Urinary bladder (tissue), 4 donors: ENCODE measurements around the gene SERPINB1. TPM values are rescaled to one million over a fixed set of nuclear protein-coding genes. Genes with fewer than 3 reads are reported as not detected.

Source experiments
- DNase-seq: peaks from one replicate; pipeline ENCODE4 v3.0.0-alpha.2; 2015; ENCODE audit errors: extremely low spot score
- H3K27ac ChIP-seq: one replicate; pipeline ENCODE4 v1.5.1; 2013; ENCODE audit warnings: low read depth, mild to moderate bottlenecking, moderate library complexity
- H3K36me3 ChIP-seq: one replicate; pipeline ENCODE4 v1.6.1; 2013; ENCODE audit warnings: mild to moderate bottlenecking, moderate library complexity; ENCODE audit not compliant: insufficient read depth
- H3K4me1 ChIP-seq: one replicate; pipeline ENCODE4 v1.6.1; 2013; ENCODE audit warnings: mild to moderate bottlenecking, moderate library complexity; ENCODE audit not compliant: insufficient read depth
- H3K4me3 ChIP-seq: one replicate; pipeline ENCODE4 v1.5.1; 2013; ENCODE audit warnings: low read depth, low read length
- WGBS: extraction: QIAGEN DNeasy Blood & Tissue Kit; methylation state at CpG from one replicate; pipeline ENCODE4 v1.1.7; 2013; 5-methylcytosine and 5-hydroxymethylcytosine counted together
- polyA plus RNA-seq: library from polyadenylated mRNA; stranded (reverse); fragments of 200-250 nt; gene quantifications from one replicate; pipeline ENCODE4 v1.2.3, GENCODE V29; 2013
- total RNA-seq: library from RNA; depleted of rRNA; stranded (reverse); fragments of >200 nt; gene quantifications from one replicate; pipeline ENCODE4 v1.2.3, GENCODE V29; 2014
- donor health status: healthy with polysubstance abuse.
- donor health status: healthy.

SERPINB1 gene
- total and polyA plus RNA-seq, 2 donors, result 15.9 to 29.3 TPM

- H3K36me3 ChIP-seq, result no peaks in the 10 kb centered on the region
- no peak overlapping the region for H3K4me3 ChIP-seq
- 83% methylated on average over 2 of the region's 2 CpGs for WGBS
- H3K4me1 ChIP-seq, result no peaks in the 10 kb centered on the region
- H3K27ac ChIP-seq, result no peak overlapping the region
- no peak for DNase-seq
These were observed 46.5 kb downstream of the SERPINB1 start for GRCh38 chr6:2795162-2795561.

- no peak overlapping the region for H3K4me3 ChIP-seq
- H3K36me3 ChIP-seq, result no peaks in the 10 kb centered on the region
- no peak for DNase-seq
- H3K27ac ChIP-seq, result no peak overlapping the region
- WGBS, result 87% methylated on average over 5 of the region's 5 CpGs
- H3K4me1 ChIP-seq, result no peaks in the 10 kb centered on the region
These were observed 47.4 kb downstream of the SERPINB1 start for GRCh38 chr6:2794171-2794730.

GRCh38 chr6:2793534-2794151 lies 48.0 kb downstream of the SERPINB1 start:
- no peak for DNase-seq
- Histone ChIP-seq H3K27ac (no peak overlapping the region), H3K4me1 (no peaks in the 10 kb centered on the region), H3K4me3 (no peak overlapping the region), H3K36me3 (no peaks in the 10 kb centered on the region)
- 70% methylated on average over 9 of the region's 9 CpGs for WGBS

- no peak overlapping the region for H3K27ac ChIP-seq
- no peaks in the 10 kb centered on the region for H3K36me3 ChIP-seq
- 95% methylated on average over 17 of the region's 17 CpGs for WGBS
- H3K4me1 ChIP-seq, result no peaks in the 10 kb centered on the region
- no peak for DNase-seq
- H3K4me3 ChIP-seq, result no peak overlapping the region
These were observed 49.1 kb downstream of the SERPINB1 start for GRCh38 chr6:2792330-2793110.

GRCh38 chr6:2791450-2791974 lies 50.2 kb downstream of the SERPINB1 start:
- no peak for DNase-seq
- WGBS, result 64% methylated on average over 4 of the region's 4 CpGs
- H3K36me3 ChIP-seq, result no peaks in the 10 kb centered on the region
- H3K4me1 ChIP-seq, result no peaks in the 10 kb centered on the region
- no peak overlapping the region for H3K4me3 ChIP-seq
- H3K27ac ChIP-seq, result no peak overlapping the region

- Histone ChIP-seq H3K27ac (no peak overlapping the region), H3K4me1 (no peaks in the 10 kb centered on the region), H3K4me3 (no peak overlapping the region), H3K36me3 (no peaks in the 10 kb centered on the region)
- no peak for DNase-seq
- 33% methylated on average over 11 of the region's 11 CpGs for WGBS
These were observed 50.8 kb downstream of the SERPINB1 start for GRCh38 chr6:2790588-2791449.

- H3K4me1 ChIP-seq, result no peaks in the 10 kb centered on the region
- no peak overlapping the region for H3K27ac ChIP-seq
- WGBS, result 87% methylated on average over 4 of the region's 4 CpGs
- no peak overlapping the region for H3K4me3 ChIP-seq
- no peaks in the 10 kb centered on the region for H3K36me3 ChIP-seq
- no peak for DNase-seq
These were observed 55.4 kb downstream of the SERPINB1 start for GRCh38 chr6:2786269-2786668.

GRCh38 chr6:2784930-2785329 lies 56.7 kb downstream of the SERPINB1 start:
- DNase-seq, result no peak
- 95% methylated on average over 7 of the region's 7 CpGs for WGBS
- Histone ChIP-seq H3K4me3 (no peak overlapping the region), H3K4me1 (no peaks in the 10 kb centered on the region), H3K27ac (no peak overlapping the region), H3K36me3 (no peaks in the 10 kb centered on the region)

GRCh38 chr6:2784061-2784460 lies 57.6 kb downstream of the SERPINB1 start:
- no peak overlapping the region for H3K27ac ChIP-seq
- H3K4me1 ChIP-seq, result no peaks in the 10 kb centered on the region
- DNase-seq, result no peak
- no peaks in the 10 kb centered on the region for H3K36me3 ChIP-seq
- no peak overlapping the region for H3K4me3 ChIP-seq
- 73% methylated on average over 5 of the region's 5 CpGs for WGBS

GRCh38 chr6:2783188-2783963 lies 58.3 kb downstream of the SERPINB1 start:
- no peaks in the 10 kb centered on the region for H3K36me3 ChIP-seq
- 59% methylated on average over 19 of the region's 19 CpGs for WGBS
- no peaks in the 10 kb centered on the region for H3K4me1 ChIP-seq
- H3K27ac ChIP-seq, result no peak overlapping the region
- no peak overlapping the region for H3K4me3 ChIP-seq
- DNase-seq, result no peak

- Histone ChIP-seq H3K36me3 (no peaks in the 10 kb centered on the region), H3K4me3 (no peak overlapping the region), H3K4me1 (no peaks in the 10 kb centered on the region), H3K27ac (no peak overlapping the region)
- no peak for DNase-seq
- 71% methylated on average over 10 of the region's 10 CpGs for whole genome bisulfite sequencing
These were observed 58.9 kb downstream of the SERPINB1 start for GRCh38 chr6:2782825-2783187.

- Histone ChIP-seq H3K27ac (no peak overlapping the region), H3K36me3 (no peaks in the 10 kb centered on the region)
- 93% methylated on average over 9 of the region's 9 CpGs for WGBS
These were observed 59.3 kb downstream of the SERPINB1 start for GRCh38 chr6:2782356-2782708.

More at GRCh38 chr6:2782356-2782708, 59.3 kb downstream of the SERPINB1 start:
- Histone ChIP-seq H3K4me3 (no peak overlapping the region), H3K4me1 (no peaks in the 10 kb centered on the region)
- DNase-seq, result no peak
